ENCODE data around the gene ZBTB25.

The ZBTB25 gene

GRCh38 chr14:64422005-64422404, 81.6 kb downstream of the ZBTB25 start:
- TF ChIP-seq RARB (CRISPR knock-in tag; IDR thresholded peaks at IDR 0.05) (no peak), ESRRG (CRISPR knock-in tag; IDR thresholded peaks at IDR 0.05) (no peak), CSRNP3 (CRISPR knock-in tag; IDR thresholded peaks at IDR 0.05) (no peak), ZNF70 (CRISPR knock-in tag; IDR thresholded peaks at IDR 0.05) (no peak), ZFP3 (CRISPR knock-in tag; IDR thresholded peaks at IDR 0.05) (no peak), PATZ1 (CRISPR knock-in tag; IDR thresholded peaks at IDR 0.05; ENCODE audit: borderline replicate concordance) (no peak), CSDC2 (CRISPR knock-in tag; IDR thresholded peaks at IDR 0.05) (no peak), CREB5 (CRISPR knock-in tag; IDR thresholded peaks at IDR 0.05; ENCODE audit: low read depth) (no peak)
- ATAC-seq: no peak

- ATAC-seq: peak; percentile 93
- TF ChIP-seq BACH2 (CRISPR knock-in tag; IDR thresholded peaks at IDR 0.05; ENCODE audit: borderline replicate concordance): no peak
- TF ChIP-seq TSHZ2 (CRISPR knock-in tag; IDR thresholded peaks at IDR 0.05): no peak
- TF ChIP-seq ESRRG (CRISPR knock-in tag; IDR thresholded peaks at IDR 0.05): no peak
Measured at GRCh38 chr14:64421166-64421565, 82.5 kb downstream of the ZBTB25 start.

GRCh38 chr14:64419003-64419402, 84.6 kb downstream of the ZBTB25 start:
- no peak for ATAC-seq
- TF ChIP-seq CSRNP3 (CRISPR knock-in tag; IDR thresholded peaks at IDR 0.05) (no peak), SNAI2 (CRISPR knock-in tag; IDR thresholded peaks at IDR 0.05) (no peak), ZFP3 (CRISPR knock-in tag; IDR thresholded peaks at IDR 0.05) (no peak)

GRCh38 chr14:64417771-64418125, 85.9 kb downstream of the ZBTB25 start:
- no peak for ATAC-seq
- TF ChIP-seq CREB5 (CRISPR knock-in tag; IDR thresholded peaks at IDR 0.05; ENCODE audit: low read depth) (no peak), CSDC2 (CRISPR knock-in tag; IDR thresholded peaks at IDR 0.05) (no peak), TSHZ2 (CRISPR knock-in tag; IDR thresholded peaks at IDR 0.05) (no peak), ESRRG (CRISPR knock-in tag; IDR thresholded peaks at IDR 0.05) (no peak), TOX (CRISPR knock-in tag; IDR thresholded peaks at IDR 0.05; ENCODE audit: borderline replicate concordance) (no peak), CSRNP3 (CRISPR knock-in tag; IDR thresholded peaks at IDR 0.05) (no peak), ZNF70 (CRISPR knock-in tag; IDR thresholded peaks at IDR 0.05) (no peak), GLIS3 (CRISPR knock-in tag; IDR thresholded peaks at IDR 0.05) (no peak), POU6F1 (CRISPR knock-in tag; IDR thresholded peaks at IDR 0.05; ENCODE audit: borderline replicate concordance, low read depth) (no peak), SNAI2 (CRISPR knock-in tag; IDR thresholded peaks at IDR 0.05) (no peak), RARB (CRISPR knock-in tag; IDR thresholded peaks at IDR 0.05) (no peak), ISL1 (CRISPR knock-in tag; IDR thresholded peaks at IDR 0.05) (no peak), ZNF565 (CRISPR knock-in tag; conservative IDR thresholded peaks at IDR 0.05; ENCODE audit: low read depth) (no peak), ZC3H10 (CRISPR knock-in tag; IDR thresholded peaks at IDR 0.05) (no peak), ZFP3 (CRISPR knock-in tag; IDR thresholded peaks at IDR 0.05) (no peak), ZFP30 (CRISPR knock-in tag; IDR thresholded peaks at IDR 0.05) (no peak)
